ENCODE data around the gene NRSN2. TPM values are rescaled to one million over a fixed set of nuclear protein-coding genes. Genes with fewer than 3 reads are reported as not detected.

The NRSN2 gene
- total RNA-seq, 1 experiment from 2014 or later, result 8.4 TPM

DNA sequence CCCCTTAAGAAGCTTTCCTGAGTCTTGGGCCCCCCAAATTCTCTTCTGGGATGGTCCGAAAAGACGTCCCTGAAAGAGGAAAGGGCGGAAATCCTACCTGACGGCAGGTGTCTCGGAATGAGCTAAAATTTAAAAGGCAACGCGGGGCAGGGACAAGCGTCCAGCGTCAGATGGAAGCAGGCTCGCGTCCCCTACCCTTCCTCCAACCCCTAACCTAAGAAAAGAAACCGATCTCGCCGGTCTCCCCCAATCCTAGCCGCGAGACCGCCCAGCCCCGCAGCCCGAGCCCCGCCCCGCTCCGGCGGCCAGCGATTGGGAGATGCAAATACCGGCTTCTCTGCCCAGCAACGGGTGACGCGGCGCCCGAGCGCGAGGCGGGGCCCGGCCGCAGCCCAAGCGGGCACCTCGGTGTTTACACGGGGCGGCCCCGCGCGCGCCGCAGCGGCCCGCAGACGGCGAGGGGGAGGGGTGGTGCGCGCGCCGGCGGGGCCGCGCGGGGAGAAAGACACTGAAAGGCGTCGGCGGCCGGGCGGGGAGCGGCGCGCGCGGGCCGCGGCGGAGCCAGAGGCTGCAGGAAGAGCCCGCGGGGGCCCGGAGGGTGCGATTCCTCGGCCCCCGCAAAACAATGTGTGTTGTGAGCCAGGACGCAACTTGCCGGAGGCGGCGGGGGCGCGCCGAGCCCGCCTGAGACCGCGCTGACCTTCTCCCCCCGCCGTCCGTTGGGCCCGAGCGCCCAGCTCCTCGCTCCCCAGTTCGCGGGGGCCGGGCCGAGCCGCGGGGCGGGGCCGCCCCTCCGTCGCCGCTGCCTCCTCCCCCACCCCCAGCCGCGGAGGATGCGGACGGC, 21.6 kb upstream of the NRSN2 start, which contains the start of gene SOX12:
SOX12 (plus strand) TSS at position 508 of the 844 bp plus-strand sequence. CDS start 373 bp downstream, outside the sequence.
- Mint-ChIP-seq H3K27ac (ENCODE audit: low read depth, unreplicated experiment) (peak within 1 kb of the TSS; percentile 88), H3K9me3 (ENCODE audit: unreplicated experiment) (no peaks in the 10 kb centered on the region), H3K4me3 (ENCODE audit: unreplicated experiment) (peak within 1 kb of the TSS; percentile 87), H3K36me3 (ENCODE audit: insufficient read depth, unreplicated experiment) (peaks cover 47% of the 10 kb centered on the region), H3K27me3 (ENCODE audit: insufficient read depth, unreplicated experiment) (no peaks in the 10 kb centered on the region), H3K4me1 (ENCODE audit: insufficient read depth, unreplicated experiment) (peaks cover 19% of the 10 kb centered on the region)
- POLR2A ChIA-PET, result interaction anchor here (0.7 to 5.5 kb wide), 34 partner anchors 12 to 519 kb away, joined by 3 to 56 read pairs (median 5); partner anchors contain the start of genes CSNK2A1, DEFB129, NRSN2 and TBC1D20
- TF ChIP-seq, protein P1, sequence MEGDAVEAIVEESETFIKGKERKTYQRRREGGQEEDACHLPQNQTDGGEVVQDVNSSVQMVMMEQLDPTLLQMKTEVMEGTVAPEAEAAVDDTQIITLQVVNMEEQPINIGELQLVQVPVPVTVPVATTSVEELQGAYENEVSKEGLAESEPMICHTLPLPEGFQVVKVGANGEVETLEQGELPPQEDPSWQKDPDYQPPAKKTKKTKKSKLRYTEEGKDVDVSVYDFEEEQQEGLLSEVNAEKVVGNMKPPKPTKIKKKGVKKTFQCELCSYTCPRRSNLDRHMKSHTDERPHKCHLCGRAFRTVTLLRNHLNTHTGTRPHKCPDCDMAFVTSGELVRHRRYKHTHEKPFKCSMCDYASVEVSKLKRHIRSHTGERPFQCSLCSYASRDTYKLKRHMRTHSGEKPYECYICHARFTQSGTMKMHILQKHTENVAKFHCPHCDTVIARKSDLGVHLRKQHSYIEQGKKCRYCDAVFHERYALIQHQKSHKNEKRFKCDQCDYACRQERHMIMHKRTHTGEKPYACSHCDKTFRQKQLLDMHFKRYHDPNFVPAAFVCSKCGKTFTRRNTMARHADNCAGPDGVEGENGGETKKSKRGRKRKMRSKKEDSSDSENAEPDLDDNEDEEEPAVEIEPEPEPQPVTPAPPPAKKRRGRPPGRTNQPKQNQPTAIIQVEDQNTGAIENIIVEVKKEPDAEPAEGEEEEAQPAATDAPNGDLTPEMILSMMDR (IDR thresholded peaks at IDR 0.05; ENCODE audit: unreplicated experiment), result no peak
- peak; percentile 92 for DNase-seq (ENCODE audit: unreplicated experiment)
- intact Hi-C loops (cut with micrococcal nuclease), result loop anchor here (1.0 kb wide), 1 partner anchor 11 kb away; no protein-coding TSS in a partner anchor
- no TSS peak for BruUV-seq (replicated peaks)
- CTCF ChIA-PET, result interaction anchor here (0.6 to 2.7 kb wide), 7 partner anchors 20 to 603 kb away, joined by 3 to 18 read pairs (median 5); no protein-coding TSS in a partner anchor

DNA sequence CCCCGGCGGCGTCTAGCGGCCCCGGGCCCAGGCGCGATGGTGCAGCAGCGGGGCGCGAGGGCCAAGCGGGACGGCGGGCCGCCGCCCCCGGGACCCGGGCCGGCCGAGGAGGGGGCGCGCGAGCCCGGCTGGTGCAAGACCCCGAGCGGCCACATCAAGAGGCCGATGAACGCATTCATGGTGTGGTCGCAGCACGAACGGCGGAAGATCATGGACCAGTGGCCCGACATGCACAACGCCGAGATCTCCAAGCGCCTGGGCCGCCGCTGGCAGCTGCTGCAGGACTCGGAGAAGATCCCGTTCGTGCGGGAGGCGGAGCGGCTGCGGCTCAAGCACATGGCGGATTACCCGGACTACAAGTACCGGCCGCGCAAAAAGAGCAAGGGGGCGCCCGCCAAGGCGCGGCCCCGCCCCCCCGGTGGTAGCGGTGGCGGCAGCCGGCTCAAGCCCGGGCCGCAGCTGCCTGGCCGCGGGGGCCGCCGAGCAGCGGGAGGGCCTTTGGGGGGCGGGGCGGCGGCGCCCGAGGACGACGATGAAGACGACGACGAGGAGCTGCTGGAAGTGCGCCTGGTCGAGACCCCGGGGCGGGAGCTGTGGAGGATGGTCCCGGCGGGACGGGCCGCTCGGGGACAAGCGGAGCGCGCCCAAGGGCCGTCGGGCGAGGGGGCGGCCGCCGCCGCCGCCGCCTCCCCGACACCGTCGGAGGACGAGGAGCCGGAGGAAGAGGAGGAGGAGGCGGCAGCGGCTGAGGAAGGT, 20.8 kb upstream of the NRSN2 start:
- Mint-ChIP-seq H3K27ac (ENCODE audit: low read depth, unreplicated experiment) (peak overlapping the region; percentile 73), H3K4me1 (ENCODE audit: insufficient read depth, unreplicated experiment) (peaks cover 24% of the 10 kb centered on the region), H3K27me3 (ENCODE audit: insufficient read depth, unreplicated experiment) (no peaks in the 10 kb centered on the region), H3K9me3 (ENCODE audit: unreplicated experiment) (no peaks in the 10 kb centered on the region), H3K36me3 (ENCODE audit: insufficient read depth, unreplicated experiment) (peaks cover 44% of the 10 kb centered on the region), H3K4me3 (ENCODE audit: unreplicated experiment) (peak overlapping the region; percentile 87)
- intact Hi-C loops (cut with micrococcal nuclease), result loop anchor here (1.0 kb wide), 1 partner anchor 12 kb away; no protein-coding TSS in a partner anchor
- CTCF ChIA-PET, result interaction anchor here (0.6 to 2.7 kb wide), 4 partner anchors 20 to 602 kb away, joined by 3 to 18 read pairs (median 4); no protein-coding TSS in a partner anchor
- DNase-seq (ENCODE audit: unreplicated experiment), result peak; percentile 47
- POLR2A ChIA-PET, result interaction anchor here (1.1 to 5.5 kb wide), 18 partner anchors 13 to 235 kb away, joined by 4 to 56 read pairs (median 12); partner anchors contain the start of genes NRSN2, TBC1D20 and TRIB3
- TF ChIP-seq, protein P1 (IDR thresholded peaks at IDR 0.05; ENCODE audit: unreplicated experiment), result no peak
- BruUV-seq (replicated peaks), result TSS peak; percentile 2

DNA sequence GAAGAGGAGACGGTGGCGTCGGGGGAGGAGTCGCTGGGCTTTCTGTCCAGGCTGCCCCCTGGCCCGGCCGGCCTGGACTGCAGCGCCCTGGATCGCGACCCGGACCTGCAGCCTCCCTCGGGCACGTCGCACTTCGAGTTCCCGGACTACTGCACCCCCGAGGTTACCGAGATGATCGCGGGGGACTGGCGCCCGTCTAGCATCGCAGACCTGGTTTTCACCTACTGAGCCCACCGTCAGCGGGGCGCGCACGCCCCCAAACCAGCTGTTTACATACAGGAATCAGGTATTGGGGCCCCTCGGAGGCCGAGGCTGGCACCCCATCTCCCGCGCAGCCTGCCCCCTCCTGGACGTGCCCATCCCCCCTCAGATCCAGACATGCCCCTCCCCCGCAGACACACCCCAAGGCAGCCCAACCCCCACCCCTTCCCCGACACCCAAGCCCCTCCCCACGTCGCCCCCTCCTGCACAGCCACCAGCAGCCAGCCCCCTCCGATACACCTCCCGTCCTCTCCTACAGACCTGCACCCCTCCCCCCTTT, 20.2 kb upstream of the NRSN2 start:
- Mint-ChIP-seq H3K36me3 (ENCODE audit: insufficient read depth, unreplicated experiment) (peaks cover 39% of the 10 kb centered on the region), H3K9me3 (ENCODE audit: unreplicated experiment) (no peaks in the 10 kb centered on the region), H3K27ac (ENCODE audit: low read depth, unreplicated experiment) (no peak overlapping the region), H3K4me1 (ENCODE audit: insufficient read depth, unreplicated experiment) (peaks cover 24% of the 10 kb centered on the region), H3K27me3 (ENCODE audit: insufficient read depth, unreplicated experiment) (no peaks in the 10 kb centered on the region), H3K4me3 (ENCODE audit: unreplicated experiment) (peak overlapping the region; percentile 87)
- BruUV-seq (replicated peaks), result no TSS peak
- DNase-seq (ENCODE audit: unreplicated experiment), result peak; percentile 36
- intact Hi-C loops (cut with micrococcal nuclease), result no loop called here
- TF ChIP-seq, protein P1 (IDR thresholded peaks at IDR 0.05; ENCODE audit: unreplicated experiment), result no peak
- POLR2A ChIA-PET, result interaction anchor here (1.2 to 5.5 kb wide), 11 partner anchors 18 to 135 kb away, joined by 4 to 56 read pairs (median 17); partner anchors contain the start of genes NRSN2, TBC1D20 and TRIB3
- CTCF ChIA-PET, result interaction anchor here (0.6 to 2.7 kb wide), 2 partner anchors 24 to 27 kb away, joined by 4 to 18 read pairs; no protein-coding TSS in a partner anchor

Measured in MCF 10A (cell line).